ENCODE data around the gene TPMT. TPM values are rescaled to one million over a fixed set of nuclear protein-coding genes. Genes with fewer than 3 reads are reported as not detected.

The TPMT gene
- polyA plus RNA-seq, 2 of the 4 experiments (the other 2 are of a cell fraction), result 11.2 to 16.5 TPM

- Histone ChIP-seq H3K9me3 (0 out of 3 replicates have a peak, but pooled peaks cover 3% of the 10 kb centered on the region), H3K27ac (no peak overlapping the region), H3K4me3 (no peak overlapping the region), H3K4me2 (no peak overlapping the region), H3K4me1 (no peaks in the 10 kb centered on the region)
- no peak for FAIRE-seq
- TF ChIP-seq HEYL (CRISPR knock-in tag; IDR thresholded peaks at IDR 0.05) (no peak), JUNB (IDR thresholded peaks at IDR 0.05) (no peak), REST (IDR thresholded peaks at IDR 0.05) (no peak), GATA3 (IDR thresholded peaks at IDR 0.05; ENCODE audit: borderline replicate concordance) (no peak), MAZ (IDR thresholded peaks at IDR 0.05; ENCODE audit: borderline replicate concordance, low read depth, low read length) (no peak), RARB (CRISPR knock-in tag; IDR thresholded peaks at IDR 0.05) (no peak), ZFP36 (IDR thresholded peaks at IDR 0.05; ENCODE audit: borderline replicate concordance, partially characterized antibody) (no peak), CTCF (IDR thresholded peaks at IDR 0.05) (no peak), EP300 (IDR thresholded peaks at IDR 0.05) (no peak), ZC3H11A (IDR thresholded peaks at IDR 0.05) (no peak), BCL3 (IDR thresholded peaks at IDR 0.05) (no peak), HMGXB4 (CRISPR knock-in tag; IDR thresholded peaks at IDR 0.05; ENCODE audit: borderline replicate concordance) (no peak), CHD4 (IDR thresholded peaks at IDR 0.05; ENCODE audit: borderline replicate concordance) (no peak), FOSB (CRISPR knock-in tag; IDR thresholded peaks at IDR 0.05) (no peak), SREBF2 (IDR thresholded peaks at IDR 0.05) (no peak), HES2 (IDR thresholded peaks at IDR 0.05) (no peak), RNF2 (IDR thresholded peaks at IDR 0.05; ENCODE audit: borderline replicate concordance, low read depth) (no peak), NR3C1 (IDR thresholded peaks at IDR 0.05) (no peak), USF2 (IDR thresholded peaks at IDR 0.05) (no peak), RCOR1 (IDR thresholded peaks at IDR 0.05; ENCODE audit: low read depth, low read length) (no peak)
- POLR2A ChIA-PET, result no interaction called here
- CTCF ChIA-PET, result no interaction called here
- DNase-seq (ENCODE audit: low read depth in 1 of 2, low spot score in 1 of 2), result no peak
- 91% methylated on average over 1 of the region's 1 CpG for WGBS (ENCODE audit: missing lambda C conversion rate)
- ATAC-seq, result no peak
Observed at GRCh38 chr6:18101271-18101670, 53.6 kb downstream of the TPMT start.

Data from A549 (cell line).